T-helper 22 cell (primary cell): ENCODE measurements around the gene HYCC1.
"Not testable (repeated sequence)": the region's sequence is repeated elsewhere in the genome, so short reads cannot be mapped to it uniquely, and the experiment has no call there.

Experiments used
- DNase-seq: peaks from one replicate; pipeline ENCODE4 v3.0.0-alpha.2; 2020; ENCODE audit warnings: low read depth

The HYCC1 gene

DNA sequence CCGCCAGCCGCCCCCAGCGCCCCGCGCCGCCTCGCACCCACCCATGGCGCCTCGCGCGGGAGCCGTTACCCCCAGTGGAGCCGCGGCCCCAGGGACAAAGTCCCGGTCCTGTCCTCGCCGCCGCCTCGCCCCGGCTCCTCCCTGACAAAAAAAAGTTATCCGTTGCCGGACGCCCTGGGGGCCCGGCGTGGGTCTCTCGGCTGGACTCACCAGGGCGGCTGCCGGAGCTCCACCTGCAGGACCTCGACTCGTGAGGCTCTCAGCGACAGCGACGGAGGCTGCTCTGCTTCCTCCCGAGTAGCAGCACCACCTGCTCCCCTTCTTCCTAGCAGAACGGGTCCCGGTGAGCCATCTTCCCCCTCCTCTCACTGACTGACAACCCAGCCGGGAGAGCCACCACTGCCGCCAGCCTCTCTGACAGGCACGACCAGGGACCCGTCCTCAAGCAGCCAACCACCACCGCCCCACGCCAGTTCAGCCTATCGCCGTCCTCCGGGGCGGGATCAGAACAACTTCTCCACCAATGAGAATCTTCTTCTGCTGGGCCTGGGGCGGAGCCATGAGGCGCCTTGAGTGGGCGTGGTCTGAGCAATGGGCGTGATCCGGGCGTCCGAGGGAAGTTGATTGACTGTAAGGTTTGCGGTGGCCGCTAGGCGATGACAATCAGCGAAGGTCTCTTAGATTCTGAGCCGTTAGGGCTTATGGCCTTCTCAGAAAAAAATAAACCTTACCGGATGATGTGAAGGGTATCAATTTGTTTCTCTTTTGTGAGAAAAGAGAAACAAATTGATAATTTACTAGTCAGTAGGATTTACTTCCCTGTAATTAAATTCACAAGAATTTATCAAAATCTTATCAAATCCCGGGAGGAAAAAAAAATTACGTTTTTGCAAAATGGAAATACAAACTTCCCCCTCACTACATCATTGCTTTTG, at the start of gene HYCC1:
Gene HYCC1 (minus strand): TSS at position 416 of the 935 bp plus-strand sequence. CDS start 23,019 bp downstream, outside the sequence.
- DNase-seq = peak; percentile 97

DNA sequence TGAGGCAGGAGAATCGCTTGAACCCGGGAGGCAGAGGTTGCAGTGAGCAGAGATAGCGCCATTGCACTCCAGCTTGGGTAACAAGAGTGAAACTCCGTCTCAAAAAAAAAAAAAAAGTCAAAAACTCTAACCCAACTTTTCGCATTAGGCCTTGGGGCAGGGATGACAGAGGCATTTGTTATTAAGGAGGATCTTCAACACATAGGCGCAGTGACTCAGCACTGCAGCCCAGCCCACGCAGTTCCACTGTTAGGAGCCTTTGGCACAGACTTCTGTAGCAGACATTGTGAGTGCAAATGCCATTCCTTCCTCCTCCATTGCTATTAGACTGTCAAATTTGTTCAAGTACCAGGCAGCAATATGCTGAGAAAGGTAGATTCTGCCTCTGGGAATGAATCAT, 48.5 kb upstream of the HYCC1 start:
- no peak for DNase-seq

DNA sequence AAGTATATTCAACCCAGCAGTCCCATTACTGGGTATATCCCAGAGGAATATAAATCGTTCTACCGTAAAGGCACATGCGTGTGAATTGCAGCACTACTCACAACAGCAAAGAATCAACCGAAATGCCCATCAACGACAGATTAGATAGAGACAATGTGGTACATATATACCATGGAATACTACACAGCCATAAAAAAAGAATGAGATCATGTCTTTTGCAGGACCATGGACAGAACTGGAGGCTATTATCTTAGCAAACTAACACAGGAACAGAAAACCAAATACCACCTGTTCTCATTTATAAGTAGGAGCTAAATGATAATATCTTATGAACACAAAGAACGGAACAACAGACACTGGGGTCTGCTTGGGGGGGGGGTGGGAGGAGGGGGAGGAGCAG, 47.4 kb upstream of the HYCC1 start:
- DNase-seq = no peak

DNA sequence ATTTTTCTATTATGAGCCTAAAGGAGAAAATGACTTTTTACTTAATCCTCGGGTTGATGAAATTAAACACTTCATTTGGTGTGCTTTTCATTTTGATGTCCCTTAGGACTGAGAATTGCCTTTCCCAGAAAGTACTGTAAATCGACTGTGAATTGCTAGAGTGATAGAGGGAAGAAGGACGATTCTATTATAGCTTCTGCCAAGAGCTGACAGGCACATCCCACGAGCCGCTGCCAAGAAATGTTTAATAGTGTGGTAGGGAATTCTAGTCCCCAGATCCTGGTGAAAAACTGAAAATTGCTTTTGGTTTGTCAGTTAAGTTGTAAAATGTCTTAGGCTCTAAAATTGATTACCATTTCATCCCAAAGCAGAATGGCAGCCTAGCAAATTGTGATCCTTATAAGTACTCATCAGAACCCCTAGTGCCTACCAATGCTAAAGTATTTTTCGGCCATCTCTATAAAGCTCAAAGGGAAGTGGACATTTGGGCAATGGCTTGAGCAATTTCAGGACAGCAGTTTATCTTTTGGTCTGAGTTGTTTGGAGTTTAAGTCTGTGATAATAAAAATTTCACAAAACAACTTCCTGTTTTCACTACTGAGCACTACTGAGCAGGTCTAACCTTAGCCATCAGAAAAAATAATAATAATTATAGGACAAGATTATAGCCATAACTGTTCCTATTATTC, 44.6 kb upstream of the HYCC1 start:
- no peak for DNase-seq

DNA sequence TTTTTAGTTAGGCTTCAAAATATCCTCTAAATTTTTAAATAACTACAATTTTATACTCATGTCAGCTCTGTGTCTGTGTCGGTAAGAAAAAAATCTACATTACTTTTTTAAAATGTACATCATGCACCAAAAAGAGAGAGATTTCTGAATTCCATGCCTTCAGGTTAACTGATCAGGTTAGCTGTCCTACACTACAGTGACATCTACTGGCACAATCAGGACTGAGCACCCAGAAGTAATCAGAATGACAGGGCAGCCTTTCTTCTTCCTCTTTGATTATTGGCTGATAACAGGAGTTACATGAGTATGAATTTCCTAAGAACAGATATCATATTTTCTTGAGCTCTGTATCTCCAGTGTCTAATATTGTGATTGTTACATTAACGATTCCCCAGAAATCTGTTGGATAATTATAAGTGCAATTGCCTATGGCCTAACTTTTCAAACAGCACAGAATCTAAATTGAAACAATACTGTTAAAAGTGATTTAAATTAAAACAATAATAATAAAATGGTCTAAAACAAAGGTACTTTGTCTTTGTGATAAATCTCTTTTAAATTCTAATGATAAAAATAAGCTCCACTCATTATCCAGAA, 41.8 kb upstream of the HYCC1 start:
- peak; percentile 18 for DNase-seq

DNA sequence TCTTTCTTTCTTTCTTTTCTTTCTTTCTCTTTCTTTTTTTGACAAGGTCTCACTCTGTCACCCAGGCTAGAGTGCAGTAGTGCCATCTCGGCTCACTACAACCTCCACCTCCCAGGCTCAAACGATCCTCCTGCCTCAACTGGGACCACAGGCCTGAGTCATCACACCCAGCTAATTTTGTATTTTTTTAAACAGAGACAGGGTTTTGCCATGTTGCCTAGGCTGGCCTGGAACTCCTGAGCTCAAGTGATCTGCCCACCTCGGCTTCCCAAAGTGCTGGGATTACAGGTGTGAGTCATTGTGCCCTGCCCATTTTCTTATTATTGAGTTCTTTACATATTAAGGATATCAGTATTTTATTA, 37.2 kb upstream of the HYCC1 start:
- DNase-seq = not testable (repeated sequence)

DNA sequence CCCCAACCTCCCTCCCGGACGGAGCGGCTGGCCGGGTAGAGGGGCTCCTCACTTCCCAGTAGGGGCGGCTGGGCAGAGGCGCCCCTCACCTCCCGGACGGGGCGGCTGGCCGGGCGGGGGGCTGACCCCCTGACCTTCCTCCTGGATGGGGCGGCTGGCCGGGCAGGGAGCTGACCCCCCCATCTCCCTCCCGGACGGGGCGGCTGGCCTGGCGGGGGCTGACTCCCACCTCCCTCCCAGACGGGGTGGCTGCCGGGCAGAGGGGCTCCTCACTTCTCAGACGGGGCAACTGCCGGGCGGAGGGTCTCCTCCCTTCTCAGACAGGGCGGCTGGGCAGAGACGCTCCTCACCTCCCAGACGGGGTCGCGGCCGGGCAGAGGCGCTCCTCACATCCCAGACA, 32.4 kb upstream of the HYCC1 start:
- not testable (repeated sequence) for DNase-seq

DNA sequence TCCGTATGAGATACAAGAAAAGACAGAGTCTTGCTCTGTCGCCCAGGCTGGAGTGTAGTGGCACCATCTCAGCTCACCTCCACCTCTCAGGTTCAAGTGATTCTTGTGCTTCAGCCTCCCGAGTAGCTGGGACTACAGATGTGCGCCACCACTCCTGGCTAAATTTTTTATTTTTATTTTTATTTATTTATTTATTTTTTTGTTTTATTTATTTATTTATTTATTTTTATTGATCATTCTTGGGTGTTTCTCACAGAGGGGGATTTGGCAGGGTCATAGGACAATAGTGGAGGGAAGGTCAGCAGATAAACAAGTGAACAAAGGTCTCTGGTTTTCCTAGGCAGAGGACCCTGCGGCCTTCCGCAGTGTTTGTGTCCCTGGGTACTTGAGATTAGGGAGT, 31.2 kb upstream of the HYCC1 start:
- DNase-seq = not testable (repeated sequence)

DNA sequence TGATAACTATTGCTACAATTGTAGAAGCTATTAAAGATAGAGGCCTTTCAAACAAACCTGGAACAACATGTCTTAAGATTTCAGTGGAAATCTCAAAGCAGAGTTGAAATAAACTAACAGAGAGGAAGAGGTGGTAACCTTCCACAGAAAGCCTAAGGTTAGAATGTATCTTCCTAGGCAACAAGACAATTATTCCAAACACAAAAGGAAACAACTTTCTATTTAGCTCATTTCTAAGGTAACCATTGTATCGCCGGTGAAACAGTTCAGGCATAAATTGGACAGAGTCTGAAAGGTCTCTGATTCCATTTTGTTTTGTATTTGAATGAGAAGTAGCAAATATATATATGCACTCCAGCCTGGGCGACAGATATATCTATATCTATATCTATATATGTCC, 30.7 kb upstream of the HYCC1 start:
- no peak for DNase-seq

DNA sequence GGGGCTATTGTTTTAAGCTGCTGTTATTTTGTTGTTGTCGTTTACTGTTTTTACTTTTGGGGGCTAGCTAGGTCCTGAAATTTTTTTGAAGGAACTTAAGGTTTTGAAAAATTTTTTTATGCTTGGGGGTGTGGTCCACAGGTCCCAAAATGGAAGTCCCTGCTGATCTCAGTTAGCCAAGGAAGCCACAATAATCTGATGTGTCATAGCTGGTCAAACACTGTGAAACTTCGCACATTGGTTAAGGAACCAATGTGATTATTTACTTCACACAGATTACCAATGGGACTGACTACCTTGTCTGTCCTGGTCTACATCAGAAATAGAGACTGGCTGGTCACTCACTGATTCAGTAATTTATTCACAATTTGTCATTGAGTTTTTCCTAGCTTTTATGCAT, 29.5 kb upstream of the HYCC1 start:
- DNase-seq = no peak

DNA sequence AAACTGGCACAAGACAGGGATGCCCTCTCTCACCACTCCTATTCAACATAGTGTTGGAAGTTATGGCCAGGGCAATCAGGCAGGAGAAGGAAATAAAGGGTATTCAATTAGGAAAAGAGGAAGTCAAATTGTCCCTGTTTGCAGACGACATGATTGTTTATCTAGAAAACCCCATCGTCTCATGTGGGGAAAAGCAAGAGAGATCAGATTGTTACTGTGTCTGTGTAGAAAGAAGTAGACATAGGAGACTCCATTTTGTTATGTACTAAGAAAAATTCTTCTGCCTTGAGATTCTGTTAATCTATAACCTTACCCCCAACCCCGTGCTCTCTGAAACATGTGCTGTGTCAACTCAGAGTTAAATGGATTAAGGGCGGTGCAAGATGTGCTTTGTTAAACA, 25.7 kb upstream of the HYCC1 start:
- not testable (repeated sequence) for DNase-seq

DNA sequence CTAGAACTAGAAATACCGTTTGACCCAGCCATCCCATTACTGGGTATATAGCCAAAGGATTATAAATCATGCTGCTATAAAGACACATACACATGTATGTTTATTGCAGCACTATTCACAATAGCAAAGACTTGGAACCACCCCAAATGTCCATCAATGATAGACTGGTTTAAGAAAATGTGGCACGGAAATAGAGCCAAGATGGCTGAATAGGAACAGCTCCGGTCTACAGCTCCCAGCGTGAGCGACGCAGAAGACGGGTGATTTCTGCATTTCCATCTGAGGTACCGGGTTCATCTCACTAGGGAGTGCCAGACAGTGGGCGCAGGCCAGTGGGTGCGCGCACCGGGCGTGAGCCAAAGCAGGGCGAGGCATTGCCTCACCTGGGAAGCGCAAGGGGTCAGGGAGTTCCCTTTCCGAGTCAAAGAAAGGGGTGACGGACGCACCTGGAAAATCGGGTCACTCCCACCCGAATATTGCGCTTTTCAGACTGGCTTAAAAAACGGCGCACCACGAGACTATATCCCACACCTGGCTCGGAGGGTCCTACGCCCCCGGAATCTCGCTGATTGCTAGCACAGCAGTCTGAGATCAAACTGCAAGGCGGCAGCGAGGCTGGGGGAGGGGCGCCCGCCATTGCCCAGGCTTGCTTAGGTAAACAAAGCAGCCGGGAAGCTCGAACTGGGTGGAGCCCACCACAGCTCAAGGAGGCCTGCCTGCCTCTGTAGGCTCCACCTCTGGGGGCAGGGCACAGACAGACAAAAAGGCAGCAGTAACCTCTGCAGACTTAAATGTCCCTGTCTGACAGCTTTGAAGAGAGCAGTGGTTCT, 21.8 kb upstream of the HYCC1 start:
- DNase-seq = not testable (repeated sequence)

DNA sequence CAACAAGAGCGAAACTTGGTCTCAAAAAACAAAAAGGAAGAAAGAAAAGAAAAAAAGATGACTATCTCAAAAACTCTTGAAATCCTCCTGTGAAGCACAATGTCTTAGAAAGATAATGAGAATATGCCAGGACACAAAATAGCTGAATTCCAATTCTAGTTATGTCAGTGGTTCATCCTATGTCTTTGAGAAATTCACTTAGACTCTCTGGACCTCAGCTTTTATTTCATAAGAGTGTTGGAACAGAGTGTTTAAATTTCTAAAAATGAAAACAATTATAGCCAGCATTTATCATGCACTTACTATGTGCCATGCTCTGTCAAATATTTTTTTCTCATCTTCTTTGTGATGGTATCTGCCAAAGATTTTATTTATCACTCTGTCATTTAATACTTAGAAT, 13.3 kb upstream of the HYCC1 start:
- DNase-seq = no peak

DNA sequence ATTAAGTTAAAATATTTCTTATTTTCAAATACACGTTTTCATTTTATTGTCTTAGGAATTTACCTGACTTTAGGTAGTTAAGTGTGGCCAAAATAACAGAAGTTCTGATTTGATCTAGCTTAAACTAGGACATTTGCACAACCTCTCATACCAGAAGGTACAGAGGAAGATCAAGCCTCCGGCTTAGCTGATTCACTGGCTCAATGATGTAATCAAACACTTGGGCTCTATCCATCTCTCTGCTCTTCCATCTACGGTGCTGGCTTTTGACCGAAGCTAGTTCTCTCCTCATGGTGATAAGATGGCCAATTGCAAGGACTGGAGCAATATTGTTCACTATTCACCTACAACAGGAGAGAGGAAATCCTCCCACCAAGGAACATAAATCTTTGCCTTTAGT, 12.2 kb upstream of the HYCC1 start:
- DNase-seq = no peak

DNA sequence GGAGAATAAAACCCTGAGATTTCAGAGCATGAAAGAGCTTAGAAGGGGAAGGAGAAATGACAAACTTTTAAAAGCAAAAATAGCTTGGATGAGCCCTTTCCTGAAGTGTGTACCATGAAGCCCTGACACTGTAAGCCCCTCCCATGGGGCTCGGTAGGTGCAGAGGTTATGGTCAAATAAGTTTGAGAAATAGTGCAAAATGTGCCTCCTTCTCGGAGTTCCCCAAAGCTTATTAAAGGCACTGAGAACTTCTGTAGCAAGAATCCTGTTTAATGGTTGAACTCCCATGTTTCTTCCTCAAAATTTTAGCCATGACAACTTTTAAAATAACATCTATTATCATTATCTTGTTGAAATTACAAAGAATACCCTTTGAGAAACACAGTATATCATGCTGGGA, 10.5 kb upstream of the HYCC1 start:
- DNase-seq = no peak

DNA sequence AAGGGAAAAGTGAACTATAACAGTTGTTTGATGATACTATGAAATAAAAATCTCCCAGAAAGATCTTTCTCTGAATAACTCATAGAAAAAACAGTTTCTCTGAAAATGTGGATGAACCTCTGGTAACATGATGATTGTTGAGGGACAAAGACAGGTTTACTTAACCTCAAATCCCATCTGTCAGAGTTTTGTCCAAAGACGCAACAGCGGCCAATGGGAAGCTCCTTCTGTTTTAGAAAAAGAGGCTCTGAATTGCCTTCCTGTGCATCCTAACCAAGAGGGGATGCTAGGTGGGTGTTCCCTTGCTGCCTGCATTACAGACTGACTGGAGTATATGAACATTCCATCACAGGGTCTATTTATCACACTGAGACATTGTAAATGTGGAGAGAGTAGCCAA, 8.9 kb upstream of the HYCC1 start:
- DNase-seq = no peak

DNA sequence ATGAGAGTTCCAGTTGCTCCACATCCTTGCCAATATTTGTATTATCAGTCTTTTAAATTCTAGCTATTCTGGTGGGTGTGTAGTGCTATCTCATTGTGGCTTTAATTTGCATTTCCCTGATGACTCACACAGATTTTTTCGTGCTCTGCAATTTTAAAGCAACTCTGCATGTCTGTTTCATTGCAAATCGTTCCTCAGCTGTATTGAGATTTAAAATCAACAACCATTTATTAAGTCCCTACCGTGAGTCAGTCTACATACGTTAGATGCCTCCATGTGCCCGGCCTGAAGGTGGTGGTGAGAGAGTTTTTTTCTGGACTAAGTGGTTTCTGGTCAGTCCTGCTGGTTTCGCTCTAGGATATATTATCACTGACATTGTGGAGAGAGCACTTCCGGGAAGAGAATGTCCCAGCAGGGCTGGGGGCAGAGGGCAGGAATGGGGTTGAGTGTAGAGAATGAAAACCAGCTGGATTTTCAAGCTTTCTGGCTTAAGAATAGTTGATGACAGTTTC, 8.4 kb upstream of the HYCC1 start:
- DNase-seq = no peak

DNA sequence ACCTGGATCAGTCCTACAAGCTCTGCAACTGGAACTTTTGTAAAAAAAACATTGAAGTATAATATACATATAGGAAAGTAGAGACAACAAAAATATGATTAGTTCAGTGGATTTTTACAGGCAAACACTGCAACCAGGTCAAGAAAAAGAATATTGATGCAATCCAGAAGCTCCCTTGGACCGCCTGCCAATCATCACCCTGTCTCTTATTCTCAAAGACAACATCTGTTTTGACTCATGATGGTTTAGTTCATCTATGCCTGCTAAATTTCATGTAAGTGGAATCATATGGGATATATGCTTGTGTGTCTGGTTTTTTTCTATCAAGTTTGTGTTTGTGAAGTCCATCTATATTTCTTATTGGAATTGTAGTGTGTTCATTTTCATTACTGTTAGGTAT, 7.7 kb upstream of the HYCC1 start:
- DNase-seq = no peak

DNA sequence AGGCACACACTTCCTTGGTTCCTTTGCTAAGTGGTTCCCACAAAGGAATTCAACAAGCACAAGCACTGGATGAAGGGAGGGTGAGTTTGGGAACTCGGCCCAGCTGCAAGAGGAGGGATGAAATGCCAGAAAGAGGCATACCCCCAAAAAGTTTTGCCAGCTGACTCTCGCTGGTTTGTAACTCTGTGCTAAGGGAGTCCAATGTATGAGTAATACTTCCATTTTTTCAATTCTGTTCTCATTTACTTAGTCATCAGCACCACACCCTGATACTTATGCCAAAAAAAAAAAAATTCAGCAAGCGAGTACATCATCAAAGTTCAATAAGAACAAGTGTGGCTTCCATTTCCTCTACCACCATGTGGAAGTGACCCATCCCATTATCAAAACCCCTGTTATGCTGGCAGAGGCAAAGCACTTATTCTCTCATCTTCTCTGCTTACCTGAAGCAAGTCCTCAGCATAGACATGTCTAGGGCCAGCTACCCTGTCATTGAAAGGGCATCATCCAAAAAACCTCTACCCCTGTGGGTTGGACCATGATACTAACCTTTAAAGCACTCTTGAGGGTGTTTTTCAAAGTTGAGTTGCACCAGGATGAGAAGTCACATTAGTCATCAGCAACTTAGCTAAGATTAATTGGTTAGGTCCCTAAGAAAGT, 6.9 kb upstream of the HYCC1 start:
- no peak for DNase-seq

DNA sequence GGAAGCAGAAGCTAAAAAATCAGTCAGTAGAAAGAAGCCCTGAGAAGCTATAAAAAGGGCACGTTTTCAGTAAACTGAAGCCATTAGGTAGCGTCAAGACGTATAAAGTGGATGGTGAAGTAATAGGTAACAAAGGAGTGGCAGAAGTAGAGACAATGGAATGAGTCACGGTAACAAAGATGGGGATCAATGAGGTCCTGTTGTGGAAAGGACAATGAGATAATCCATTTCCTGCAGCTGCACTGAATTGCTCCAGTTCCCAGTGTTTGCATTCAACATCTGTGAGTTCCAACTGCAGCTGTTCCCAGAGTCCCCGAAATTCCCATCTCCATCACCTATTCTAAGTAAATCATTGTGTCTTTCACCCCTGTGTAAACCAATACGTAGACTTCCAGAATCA, 4.8 kb upstream of the HYCC1 start:
- no peak for DNase-seq

DNA sequence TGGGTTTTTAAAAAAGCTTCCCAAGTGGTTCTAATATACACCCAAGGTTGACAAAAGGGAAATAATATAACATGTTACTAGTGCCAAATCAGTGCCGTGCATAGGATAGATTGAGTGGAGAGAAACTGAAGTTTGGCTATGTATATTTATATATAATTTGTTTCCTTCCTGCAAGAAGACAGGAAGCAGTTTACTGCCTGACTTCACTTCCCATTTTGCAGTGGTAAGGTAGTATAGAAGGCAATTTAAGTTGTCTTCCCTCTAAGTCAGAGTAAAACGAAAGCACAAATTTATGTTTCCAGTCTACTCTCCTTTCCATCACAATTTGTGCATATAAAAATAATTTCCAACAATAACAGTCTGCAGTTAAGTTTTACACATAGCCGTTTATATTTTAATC, 3.4 kb upstream of the HYCC1 start:
- no peak for DNase-seq
